K562 (cell line): ENCODE measurements around the gene CHPF2. TPM values are rescaled to one million over a fixed set of nuclear protein-coding genes. Genes with fewer than 3 reads are reported as not detected.
A peak's percentile ranks its signal among the peaks of the same experiment; 100 is the strongest.

Source experiments
- BCOR ChIP-seq: fragments of 450-650 bp; IDR thresholded peaks from 2 replicates; pipeline ENCODE4 v1.6.1; 2016
- CCAR2 ChIP-seq: fragments of 200-400 bp; formaldehyde crosslinking; IDR thresholded peaks from 2 replicates; pipeline ENCODE4 v1.6.1; 2017; ENCODE audit warnings: mild to moderate bottlenecking, low read depth, low read length
- GATA2 ChIP-seq: sonication (generic); formaldehyde crosslinking; IDR thresholded peaks from 2 replicates; pipeline ENCODE4 v1.4.0; 2020; ENCODE audit warnings: mild to moderate bottlenecking, missing genetic modification reagents
- KLF10 ChIP-seq: fragments of 250-450 bp; sonication (Bioruptor Pico); IDR thresholded peaks from 2 replicates; pipeline ENCODE4 v1.6.1; 2021; ENCODE audit warnings: matching md5 sums
- NFE2 ChIP-seq: IDR thresholded peaks from 2 replicates; pipeline ENCODE4 v1.6.1; 2014; ENCODE audit warnings: antibody characterized with exemption, low read depth
- NFE2L1 ChIP-seq: fragments of 450-650 bp; IDR thresholded peaks from 2 replicates; pipeline ENCODE4 v1.6.1; 2016; ENCODE audit warnings: missing genetic modification characterization, low read depth, mild to moderate bottlenecking, missing compliant biosample characterization, moderate library complexity, borderline replicate concordance
- POLR2AphosphoS5 ChIP-seq: IDR thresholded peaks from 2 replicates; pipeline ENCODE4 v1.6.1; 2011; ENCODE audit warnings: mild to moderate bottlenecking, low read depth, low read length, moderate library complexity; ENCODE audit not compliant: control insufficient read depth, insufficient read depth
- RUNX1 ChIP-seq: sonication (generic); IDR thresholded peaks from 2 replicates; pipeline ENCODE4 v1.6.1; 2016; ENCODE audit warnings: antibody characterized with exemption, low read depth
- TAF1 ChIP-seq: IDR thresholded peaks from 2 replicates; pipeline ENCODE4 v1.6.1; 2011; ENCODE audit warnings: mild to moderate bottlenecking, low read length, moderate library complexity; ENCODE audit not compliant: insufficient read depth, control insufficient read depth, severe bottlenecking; ENCODE audit errors: extremely low read depth
- ZBTB7A ChIP-seq: IDR thresholded peaks from 2 replicates; pipeline ENCODE4 v1.6.1; 2011; ENCODE audit warnings: low read depth, mild to moderate bottlenecking, low read length, moderate library complexity, borderline replicate concordance; ENCODE audit not compliant: control insufficient read depth
- ZKSCAN8 ChIP-seq: fragments of 200-800 bp; sonication (Bioruptor generic); IDR thresholded peaks from 2 replicates; pipeline ENCODE4 v1.6.1; 2016; ENCODE audit warnings: missing genetic modification characterization, missing compliant biosample characterization
- ZNF316 ChIP-seq: fragments of 450-650 bp; IDR thresholded peaks from 2 replicates; pipeline ENCODE4 v1.6.1; 2016
- ZNF507 ChIP-seq: conservative IDR thresholded peaks from 2 replicates; pipeline ENCODE4 v1.6.1; 2017; ENCODE audit warnings: missing genetic modification characterization, missing compliant biosample characterization
- polyA plus RNA-seq, 8 experiments: library from polyadenylated mRNA; depleted of rRNA in 4 of 8; stranded (reverse) in 5 of 8; unstranded in 3 of 8; fragments of >200 nt; fragmentation: Nextera tagmentation in 2 of 8; fragmentation: Illumina TruSeq in 1 of 8; extraction: Ambion mirVana in 2 of 8; extraction: Trizol in 1 of 8; gene quantifications; 2 replicates each; pipeline versions ENCODE4 v1.2.1 to v1.2.3, GENCODE V29; 2011 to 2014; ENCODE audit warnings: inconsistent platforms in 1 of 8, missing spikeins in 1 of 8
- total RNA-seq, 7 experiments: library from RNA; depleted of rRNA in 6 of 7; stranded (reverse); fragments of >200 nt in 6 of 7; fragmentation: Illumina TruSeq in 2 of 7; extraction: Trizol in 2 of 7; gene quantifications; 2 replicates each; pipeline versions ENCODE4 v1.2.1 to v1.2.3, GENCODE V29; 2011 to 2021; ENCODE audit warnings: low replicate concordance in 1 of 7
- TF ChIP-seq, protein P1 (sequence below): fragments of 450-650 bp; formaldehyde crosslinking; IDR thresholded peaks from 2 replicates; pipeline ENCODE4 v1.4.0; 2020; ENCODE audit warnings: mild to moderate bottlenecking, moderate library complexity
- TF ChIP-seq, protein P2 (sequence below), 2 experiments: fragments of 150-350 bp in 1 of 2; IDR thresholded peaks; 2 replicates each; pipeline ENCODE4 v1.6.1; 2012 to 2016; ENCODE audit warnings: low read depth in 2 of 2, low read length in 2 of 2, mild to moderate bottlenecking in 1 of 2, moderate library complexity in 1 of 2
- TF ChIP-seq, protein P3 (sequence below), 2 experiments: fragments of 450-650 bp; conservative IDR thresholded peaks; 2 replicates each; pipeline ENCODE4 v1.6.1; 2017; ENCODE audit warnings: mild to moderate bottlenecking in 2 of 2, moderate library complexity in 2 of 2
- TF ChIP-seq, protein P4 (sequence below): fragments of 250-450 bp; sonication (Bioruptor Pico); IDR thresholded peaks from 2 replicates; pipeline ENCODE4 v1.9.0; 2021; ENCODE audit warnings: mild to moderate bottlenecking
- TF ChIP-seq, protein P5 (sequence below): sonication (generic); formaldehyde crosslinking; IDR thresholded peaks from 2 replicates; pipeline ENCODE4 v1.9.0; 2022; ENCODE audit warnings: mild to moderate bottlenecking, missing genetic modification reagents
- TF ChIP-seq, protein P6 (sequence below): fragments of 450-650 bp; IDR thresholded peaks from 2 replicates; pipeline ENCODE4 v1.6.1; 2016

CHPF2 gene
- total and polyA plus RNA-seq, 9 of the 15 experiments (the other 6 are each of a cell fraction or from before 2014, with no cell fraction given) = 0.08 to 32.8 (median 10.5) TPM

DNA sequence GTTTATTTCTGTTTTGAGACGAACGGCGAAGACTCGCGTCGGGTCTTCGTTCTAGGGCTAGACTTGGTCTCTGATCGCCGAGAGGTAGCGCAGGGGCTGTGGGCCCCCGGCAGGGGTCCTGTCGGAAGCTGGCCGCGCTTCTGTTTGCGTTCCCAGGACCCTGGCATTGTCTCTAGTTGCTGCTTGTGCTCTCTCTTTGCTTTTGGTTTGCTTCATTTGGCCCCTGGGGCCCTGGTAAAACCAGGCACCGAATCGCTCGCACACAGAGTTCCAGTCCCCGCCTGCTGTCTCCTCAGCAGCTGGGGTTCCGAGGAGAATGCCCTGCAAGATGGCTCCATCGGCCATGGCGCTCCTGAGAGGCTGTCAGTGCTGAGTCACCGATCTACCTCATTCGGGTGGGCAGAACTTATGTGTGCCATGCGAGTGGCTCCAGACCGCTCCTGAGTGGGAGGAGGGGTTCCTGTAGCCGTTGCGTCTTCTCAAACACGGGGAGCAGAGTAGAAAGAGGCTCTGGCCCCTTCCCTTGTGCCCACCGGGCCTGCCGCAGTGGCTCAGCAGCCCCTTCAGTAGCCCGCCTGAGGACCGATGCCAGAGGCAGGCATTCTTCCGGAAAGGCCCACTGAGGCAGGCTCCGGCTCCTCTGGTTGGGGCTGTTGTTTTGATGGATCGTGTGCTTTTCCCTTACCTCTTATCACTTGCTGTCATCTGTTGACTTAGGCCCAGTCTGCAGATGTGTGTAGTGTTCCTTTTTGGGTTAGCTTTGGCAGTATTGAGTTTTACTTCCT lies 826 bp downstream of the CHPF2 start (continued):
- TF ChIP-seq, protein P1, sequence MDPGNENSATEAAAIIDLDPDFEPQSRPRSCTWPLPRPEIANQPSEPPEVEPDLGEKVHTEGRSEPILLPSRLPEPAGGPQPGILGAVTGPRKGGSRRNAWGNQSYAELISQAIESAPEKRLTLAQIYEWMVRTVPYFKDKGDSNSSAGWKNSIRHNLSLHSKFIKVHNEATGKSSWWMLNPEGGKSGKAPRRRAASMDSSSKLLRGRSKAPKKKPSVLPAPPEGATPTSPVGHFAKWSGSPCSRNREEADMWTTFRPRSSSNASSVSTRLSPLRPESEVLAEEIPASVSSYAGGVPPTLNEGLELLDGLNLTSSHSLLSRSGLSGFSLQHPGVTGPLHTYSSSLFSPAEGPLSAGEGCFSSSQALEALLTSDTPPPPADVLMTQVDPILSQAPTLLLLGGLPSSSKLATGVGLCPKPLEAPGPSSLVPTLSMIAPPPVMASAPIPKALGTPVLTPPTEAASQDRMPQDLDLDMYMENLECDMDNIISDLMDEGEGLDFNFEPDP = no peak
- peak; percentile 43 for TF ChIP-seq ZBTB7A
- peak; percentile 48 for TF ChIP-seq TAF1
- TF ChIP-seq, protein P2, sequence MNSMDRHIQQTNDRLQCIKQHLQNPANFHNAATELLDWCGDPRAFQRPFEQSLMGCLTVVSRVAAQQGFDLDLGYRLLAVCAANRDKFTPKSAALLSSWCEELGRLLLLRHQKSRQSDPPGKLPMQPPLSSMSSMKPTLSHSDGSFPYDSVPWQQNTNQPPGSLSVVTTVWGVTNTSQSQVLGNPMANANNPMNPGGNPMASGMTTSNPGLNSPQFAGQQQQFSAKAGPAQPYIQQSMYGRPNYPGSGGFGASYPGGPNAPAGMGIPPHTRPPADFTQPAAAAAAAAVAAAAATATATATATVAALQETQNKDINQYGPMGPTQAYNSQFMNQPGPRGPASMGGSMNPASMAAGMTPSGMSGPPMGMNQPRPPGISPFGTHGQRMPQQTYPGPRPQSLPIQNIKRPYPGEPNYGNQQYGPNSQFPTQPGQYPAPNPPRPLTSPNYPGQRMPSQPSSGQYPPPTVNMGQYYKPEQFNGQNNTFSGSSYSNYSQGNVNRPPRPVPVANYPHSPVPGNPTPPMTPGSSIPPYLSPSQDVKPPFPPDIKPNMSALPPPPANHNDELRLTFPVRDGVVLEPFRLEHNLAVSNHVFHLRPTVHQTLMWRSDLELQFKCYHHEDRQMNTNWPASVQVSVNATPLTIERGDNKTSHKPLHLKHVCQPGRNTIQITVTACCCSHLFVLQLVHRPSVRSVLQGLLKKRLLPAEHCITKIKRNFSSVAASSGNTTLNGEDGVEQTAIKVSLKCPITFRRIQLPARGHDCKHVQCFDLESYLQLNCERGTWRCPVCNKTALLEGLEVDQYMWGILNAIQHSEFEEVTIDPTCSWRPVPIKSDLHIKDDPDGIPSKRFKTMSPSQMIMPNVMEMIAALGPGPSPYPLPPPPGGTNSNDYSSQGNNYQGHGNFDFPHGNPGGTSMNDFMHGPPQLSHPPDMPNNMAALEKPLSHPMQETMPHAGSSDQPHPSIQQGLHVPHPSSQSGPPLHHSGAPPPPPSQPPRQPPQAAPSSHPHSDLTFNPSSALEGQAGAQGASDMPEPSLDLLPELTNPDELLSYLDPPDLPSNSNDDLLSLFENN (IDR thresholded peaks at IDR 0.05; ENCODE audit: low read depth in 2 of 2, low read length in 2 of 2) = no peak
- TF ChIP-seq ZNF507 (tag) = no peak
- TF ChIP-seq RUNX1 = no peak
- TF ChIP-seq, protein P3, sequence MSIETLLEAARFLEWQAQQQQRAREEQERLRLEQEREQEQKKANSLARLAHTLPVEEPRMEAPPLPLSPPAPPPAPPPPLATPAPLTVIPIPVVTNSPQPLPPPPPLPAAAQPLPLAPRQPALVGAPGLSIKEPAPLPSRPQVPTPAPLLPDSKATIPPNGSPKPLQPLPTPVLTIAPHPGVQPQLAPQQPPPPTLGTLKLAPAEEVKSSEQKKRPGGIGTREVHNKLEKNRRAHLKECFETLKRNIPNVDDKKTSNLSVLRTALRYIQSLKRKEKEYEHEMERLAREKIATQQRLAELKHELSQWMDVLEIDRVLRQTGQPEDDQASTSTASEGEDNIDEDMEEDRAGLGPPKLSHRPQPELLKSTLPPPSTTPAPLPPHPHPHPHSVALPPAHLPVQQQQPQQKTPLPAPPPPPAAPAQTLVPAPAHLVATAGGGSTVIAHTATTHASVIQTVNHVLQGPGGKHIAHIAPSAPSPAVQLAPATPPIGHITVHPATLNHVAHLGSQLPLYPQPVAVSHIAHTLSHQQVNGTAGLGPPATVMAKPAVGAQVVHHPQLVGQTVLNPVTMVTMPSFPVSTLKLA (conservative IDR thresholded peaks at IDR 0.05) = peak; percentile 58 to 62
- TF ChIP-seq CCAR2 = no peak
- no peak for TF ChIP-seq NFE2L1 (tag)
- TF ChIP-seq POLR2AphosphoS5 = peak; percentile 29; the same call in 1 of the 2 replicates
- TF ChIP-seq, protein P4, sequence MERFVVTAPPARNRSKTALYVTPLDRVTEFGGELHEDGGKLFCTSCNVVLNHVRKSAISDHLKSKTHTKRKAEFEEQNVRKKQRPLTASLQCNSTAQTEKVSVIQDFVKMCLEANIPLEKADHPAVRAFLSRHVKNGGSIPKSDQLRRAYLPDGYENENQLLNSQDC (CRISPR knock-in tag) = 0 out of 2 replicates have a peak, but pooled peaks have one; percentile 17
- TF ChIP-seq, protein P5, sequence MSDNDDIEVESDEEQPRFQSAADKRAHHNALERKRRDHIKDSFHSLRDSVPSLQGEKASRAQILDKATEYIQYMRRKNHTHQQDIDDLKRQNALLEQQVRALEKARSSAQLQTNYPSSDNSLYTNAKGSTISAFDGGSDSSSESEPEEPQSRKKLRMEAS (CRISPR knock-in tag) = 0 out of 2 replicates have a peak, but pooled peaks have one; percentile 43
- TF ChIP-seq KLF10 (CRISPR knock-in tag) = no peak
- TF ChIP-seq GATA2 (CRISPR knock-in tag) = peak; percentile 76
- no peak for TF ChIP-seq ZKSCAN8 (CRISPR knock-in tag)
- TF ChIP-seq, protein P6, sequence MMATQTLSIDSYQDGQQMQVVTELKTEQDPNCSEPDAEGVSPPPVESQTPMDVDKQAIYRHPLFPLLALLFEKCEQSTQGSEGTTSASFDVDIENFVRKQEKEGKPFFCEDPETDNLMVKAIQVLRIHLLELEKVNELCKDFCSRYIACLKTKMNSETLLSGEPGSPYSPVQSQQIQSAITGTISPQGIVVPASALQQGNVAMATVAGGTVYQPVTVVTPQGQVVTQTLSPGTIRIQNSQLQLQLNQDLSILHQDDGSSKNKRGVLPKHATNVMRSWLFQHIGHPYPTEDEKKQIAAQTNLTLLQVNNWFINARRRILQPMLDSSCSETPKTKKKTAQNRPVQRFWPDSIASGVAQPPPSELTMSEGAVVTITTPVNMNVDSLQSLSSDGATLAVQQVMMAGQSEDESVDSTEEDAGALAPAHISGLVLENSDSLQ = peak; percentile 63
- peak; percentile 75 for TF ChIP-seq ZNF316
- peak; percentile 85 for TF ChIP-seq NFE2
- peak; percentile 41; the same call in 1 of the 2 replicates for TF ChIP-seq BCOR
